Astrocyte of the spinal cord (primary cell): ENCODE results near the gene UBLCP1.

Experiments used
- DNase-seq: peaks from one replicate; pipeline ENCODE4 v3.0.0; 2011; ENCODE audit warnings: low read depth, low spot score
- H3K4me3 ChIP-seq: 2 replicates; pipeline ENCODE4 v1.5.1; 2011; ENCODE audit warnings: low read depth, mild to moderate bottlenecking, low read length, moderate library complexity
- in situ Hi-C: cut with HindIII; loops from 2 replicates; pipeline ENCODE4 v1.10.0; 2017; ENCODE audit warnings: low sequenced_read_pairs
- TF ChIP-seq, protein P1 (sequence below): IDR thresholded peaks from 2 replicates; pipeline ENCODE4 v1.5.1; 2012; ENCODE audit warnings: low read depth, mild to moderate bottlenecking, low read length, inconsistent platforms

UBLCP1 gene

GRCh38 chr5:159309689-159310433 lies 46.8 kb downstream of the UBLCP1 start:
- H3K4me3 ChIP-seq: no peak overlapping the region
- TF ChIP-seq, protein P1, sequence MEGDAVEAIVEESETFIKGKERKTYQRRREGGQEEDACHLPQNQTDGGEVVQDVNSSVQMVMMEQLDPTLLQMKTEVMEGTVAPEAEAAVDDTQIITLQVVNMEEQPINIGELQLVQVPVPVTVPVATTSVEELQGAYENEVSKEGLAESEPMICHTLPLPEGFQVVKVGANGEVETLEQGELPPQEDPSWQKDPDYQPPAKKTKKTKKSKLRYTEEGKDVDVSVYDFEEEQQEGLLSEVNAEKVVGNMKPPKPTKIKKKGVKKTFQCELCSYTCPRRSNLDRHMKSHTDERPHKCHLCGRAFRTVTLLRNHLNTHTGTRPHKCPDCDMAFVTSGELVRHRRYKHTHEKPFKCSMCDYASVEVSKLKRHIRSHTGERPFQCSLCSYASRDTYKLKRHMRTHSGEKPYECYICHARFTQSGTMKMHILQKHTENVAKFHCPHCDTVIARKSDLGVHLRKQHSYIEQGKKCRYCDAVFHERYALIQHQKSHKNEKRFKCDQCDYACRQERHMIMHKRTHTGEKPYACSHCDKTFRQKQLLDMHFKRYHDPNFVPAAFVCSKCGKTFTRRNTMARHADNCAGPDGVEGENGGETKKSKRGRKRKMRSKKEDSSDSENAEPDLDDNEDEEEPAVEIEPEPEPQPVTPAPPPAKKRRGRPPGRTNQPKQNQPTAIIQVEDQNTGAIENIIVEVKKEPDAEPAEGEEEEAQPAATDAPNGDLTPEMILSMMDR: no peak
- DNase-seq: no peak
- in situ Hi-C loops: no loop called here

DNA sequence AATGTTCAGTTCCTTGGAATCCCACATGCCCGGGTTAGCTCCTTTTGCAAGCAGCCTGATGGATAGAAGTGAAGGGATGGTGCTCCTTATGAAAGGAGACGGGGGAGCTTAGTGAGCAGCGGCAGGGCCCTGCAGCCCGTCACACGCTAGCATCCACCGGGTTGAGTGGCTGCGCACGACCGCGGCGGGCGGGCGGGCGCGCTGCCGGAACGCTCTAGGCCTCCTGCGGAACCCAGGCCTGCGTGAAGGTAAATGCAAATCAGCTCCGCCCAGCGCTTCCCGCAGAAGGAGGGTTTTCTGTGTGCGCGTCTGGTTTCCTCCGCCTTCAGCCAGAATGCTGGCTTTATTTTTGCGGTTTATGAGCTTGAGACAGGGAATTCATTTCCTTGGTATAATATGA lies 47.4 kb downstream of the UBLCP1 start:
- TF ChIP-seq, protein P1: no peak
- DNase-seq: peak; percentile 29
- in situ Hi-C loops: no loop called here
- peak overlapping the region; percentile 15 for H3K4me3 ChIP-seq

GRCh38 chr5:159311063-159311462 lies 48.0 kb downstream of the UBLCP1 start:
- TF ChIP-seq, protein P1: no peak
- DNase-seq: no peak
- in situ Hi-C loops: no loop called here
- no peak overlapping the region for H3K4me3 ChIP-seq

- TF ChIP-seq, protein P1: no peak
- in situ Hi-C loops: no loop called here
- DNase-seq: no peak
- H3K4me3 ChIP-seq: no peak overlapping the region
Observed at GRCh38 chr5:159313197-159313596, 50.1 kb downstream of the UBLCP1 start.

GRCh38 chr5:159316519-159317383 lies 53.7 kb downstream of the UBLCP1 start:
- in situ Hi-C loops: no loop called here
- peak; percentile 64 for DNase-seq
- no peak overlapping the region for H3K4me3 ChIP-seq
- TF ChIP-seq, protein P1: peak; percentile 84

- TF ChIP-seq, protein P1: no peak
- H3K4me3 ChIP-seq: no peak overlapping the region
- DNase-seq: no peak
- in situ Hi-C loops: no loop called here
Observed at GRCh38 chr5:159317849-159318248, 54.8 kb downstream of the UBLCP1 start.
